Measurements from ENCODE around the gene SLC25A34.

The SLC25A34 gene

DNA sequence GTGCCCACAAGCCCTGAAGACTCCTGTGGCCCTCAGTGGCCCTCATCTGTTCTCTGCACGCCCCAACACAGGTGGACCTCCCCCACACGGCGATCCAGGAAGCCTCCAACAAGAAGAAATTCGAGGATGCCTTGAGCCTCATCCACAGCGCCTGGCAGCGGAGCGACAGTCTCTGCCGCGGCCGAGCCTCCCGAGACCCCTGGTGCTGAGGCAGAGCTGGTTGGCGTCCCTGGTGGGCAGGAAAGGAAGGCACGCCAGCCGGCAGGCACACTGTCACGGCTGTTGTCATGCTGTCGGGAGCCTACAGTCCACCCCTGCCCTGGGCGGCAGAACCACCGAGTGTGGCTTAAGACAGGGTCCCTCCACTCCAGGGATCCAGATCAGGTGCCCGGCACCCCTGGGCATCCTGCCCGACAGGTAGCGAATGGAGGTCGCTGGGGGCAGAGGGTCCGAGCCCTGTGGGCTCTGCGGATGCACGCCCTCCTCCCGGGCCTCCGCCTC, 2.3 kb upstream of the SLC25A34 start:
- no peak for DNase-seq

DNA sequence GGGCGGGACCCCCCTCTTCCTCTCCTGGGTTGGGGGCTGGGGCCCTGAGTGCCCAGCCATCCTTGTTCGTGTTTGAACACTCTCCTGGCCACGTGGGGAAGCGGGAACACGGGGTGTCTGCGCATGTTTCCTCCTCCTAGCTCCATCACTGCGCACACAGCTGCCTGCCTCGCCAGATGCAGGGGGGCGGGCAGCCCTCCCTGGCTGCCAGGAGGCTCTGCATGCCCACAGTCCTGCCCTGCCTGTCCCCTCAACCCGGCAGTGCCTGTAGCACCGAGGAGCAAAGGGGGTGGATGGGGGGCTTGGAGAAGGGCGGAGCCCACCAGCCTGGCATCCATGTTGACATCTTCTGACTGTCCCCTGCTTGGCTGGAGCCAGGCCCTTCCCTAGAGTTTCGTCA, 1.8 kb upstream of the SLC25A34 start:
- DNase-seq, result no peak

DNA sequence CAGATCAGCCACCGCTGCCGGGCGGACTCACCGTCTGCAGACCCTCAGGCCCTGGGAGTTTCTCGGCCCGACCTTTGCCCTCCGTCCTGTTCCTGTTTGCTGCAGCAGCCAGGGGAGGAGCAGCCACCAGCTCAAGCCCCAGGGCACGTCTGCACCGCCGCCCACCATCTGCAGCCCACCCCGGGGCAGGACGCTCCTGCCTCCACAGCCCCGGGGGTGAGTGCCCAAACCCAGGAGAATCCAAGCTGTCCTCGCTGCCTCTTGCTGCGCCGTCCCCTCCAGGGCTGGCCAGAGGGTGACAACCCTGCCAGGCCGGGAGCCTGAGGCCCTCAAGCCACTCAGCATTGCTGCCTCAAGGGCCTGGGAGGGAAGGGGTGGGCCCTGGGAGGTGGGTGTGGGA, 1.2 kb upstream of the SLC25A34 start:
- no peak for DNase-seq

DNA sequence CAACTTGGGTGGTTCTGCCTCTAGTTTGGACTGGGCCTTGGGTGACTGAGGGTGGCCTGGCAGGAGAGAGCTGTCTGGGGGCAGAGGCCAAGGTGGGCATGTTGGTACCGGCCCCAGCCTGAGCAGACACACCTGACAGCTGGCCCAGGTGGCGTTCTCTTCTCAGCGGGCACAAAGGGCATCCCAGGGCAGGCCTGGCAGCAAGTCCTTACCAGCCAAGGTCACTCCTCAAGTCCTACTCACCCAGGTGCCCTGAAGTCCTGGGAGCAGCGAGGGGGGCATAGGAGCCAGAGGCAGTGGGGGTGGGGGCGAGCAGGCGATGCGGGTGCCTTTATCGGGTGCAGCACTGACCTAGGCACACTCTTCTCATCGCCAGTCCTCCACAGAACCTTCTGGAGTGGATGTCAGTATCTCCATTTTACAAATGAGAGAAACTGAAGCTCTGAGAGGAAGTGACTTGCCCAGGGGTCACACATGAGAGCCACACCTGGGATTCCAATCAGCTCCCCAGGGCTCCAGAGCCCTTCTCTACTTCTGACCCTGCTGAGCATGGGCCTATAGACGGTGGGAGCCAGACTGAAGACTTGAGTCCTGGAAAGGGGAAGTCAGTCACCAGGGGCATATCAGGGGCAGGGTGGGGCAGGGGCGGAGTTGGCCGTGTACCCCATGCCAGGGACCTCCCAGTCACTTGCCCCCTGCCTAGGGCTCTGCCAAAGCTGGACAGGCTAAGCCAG, 587 bp upstream of the SLC25A34 start:
- no peak for DNase-seq

DNA sequence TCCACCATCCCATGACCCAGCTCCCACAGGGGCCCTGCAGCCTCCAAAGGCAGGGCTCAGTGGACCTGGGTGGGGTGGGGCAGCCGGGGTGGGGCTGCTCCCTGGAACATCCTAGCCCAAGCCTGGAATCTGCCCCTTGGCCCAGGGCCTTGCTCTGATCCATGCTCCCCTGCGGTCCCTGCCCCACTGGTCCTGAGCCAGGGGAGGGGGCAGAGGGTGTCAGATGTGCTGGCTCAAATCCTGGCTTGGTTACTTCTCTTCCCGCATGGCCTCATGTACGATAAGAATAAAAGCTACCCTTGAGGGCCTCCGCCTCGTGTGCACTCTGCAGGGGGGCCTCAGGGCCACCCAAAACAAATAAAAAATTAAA, 819 bp downstream of the SLC25A34 start:
- no peak for DNase-seq

DNA sequence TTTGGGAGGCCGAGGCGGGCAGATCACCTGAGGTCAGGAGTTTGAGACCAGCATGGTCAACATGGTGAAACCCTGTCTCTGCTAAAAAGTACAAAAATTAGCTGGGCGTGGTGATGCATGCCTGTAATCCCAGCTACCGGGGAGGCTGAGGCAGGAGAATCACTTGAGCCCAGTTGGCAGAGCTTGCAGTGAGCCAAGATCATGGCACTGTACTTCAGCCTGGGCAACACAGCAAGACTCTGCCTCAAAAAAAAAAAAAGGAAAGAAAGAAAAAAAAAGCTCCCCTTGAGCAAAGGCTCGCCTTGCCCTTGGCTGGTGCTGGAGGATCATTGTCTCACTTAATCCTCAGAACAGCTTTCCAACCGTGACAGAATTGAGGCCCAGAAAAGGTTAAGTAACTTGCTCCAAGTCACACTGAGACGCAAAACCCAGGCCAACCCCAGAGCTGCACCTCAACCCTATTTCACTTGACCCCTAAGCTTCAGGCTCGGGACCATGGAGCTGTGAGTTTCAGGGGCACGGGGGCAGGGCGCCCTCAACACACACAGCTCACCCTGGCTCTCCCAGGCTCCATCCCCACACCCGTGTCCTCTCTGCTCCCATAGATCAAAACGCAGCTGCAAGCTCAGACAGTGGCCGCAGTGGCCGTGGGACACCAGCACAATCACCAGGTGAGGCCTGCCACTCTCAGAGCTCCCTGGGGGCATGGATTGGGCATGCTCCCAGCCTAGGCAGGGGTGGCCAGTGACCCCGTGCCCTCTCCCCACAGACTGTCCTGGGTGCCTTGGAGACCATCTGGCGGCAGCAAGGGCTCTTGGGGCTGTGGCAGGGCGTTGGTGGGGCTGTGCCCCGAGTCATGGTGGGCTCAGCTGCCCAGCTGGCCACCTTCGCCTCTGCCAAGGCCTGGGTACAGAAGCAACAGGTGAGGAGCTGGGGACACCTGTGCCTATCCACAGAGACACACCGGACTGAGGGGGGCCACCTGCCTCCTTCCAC, 1.6 kb downstream of the SLC25A34 start:
- DNase-seq, result no peak

DNA sequence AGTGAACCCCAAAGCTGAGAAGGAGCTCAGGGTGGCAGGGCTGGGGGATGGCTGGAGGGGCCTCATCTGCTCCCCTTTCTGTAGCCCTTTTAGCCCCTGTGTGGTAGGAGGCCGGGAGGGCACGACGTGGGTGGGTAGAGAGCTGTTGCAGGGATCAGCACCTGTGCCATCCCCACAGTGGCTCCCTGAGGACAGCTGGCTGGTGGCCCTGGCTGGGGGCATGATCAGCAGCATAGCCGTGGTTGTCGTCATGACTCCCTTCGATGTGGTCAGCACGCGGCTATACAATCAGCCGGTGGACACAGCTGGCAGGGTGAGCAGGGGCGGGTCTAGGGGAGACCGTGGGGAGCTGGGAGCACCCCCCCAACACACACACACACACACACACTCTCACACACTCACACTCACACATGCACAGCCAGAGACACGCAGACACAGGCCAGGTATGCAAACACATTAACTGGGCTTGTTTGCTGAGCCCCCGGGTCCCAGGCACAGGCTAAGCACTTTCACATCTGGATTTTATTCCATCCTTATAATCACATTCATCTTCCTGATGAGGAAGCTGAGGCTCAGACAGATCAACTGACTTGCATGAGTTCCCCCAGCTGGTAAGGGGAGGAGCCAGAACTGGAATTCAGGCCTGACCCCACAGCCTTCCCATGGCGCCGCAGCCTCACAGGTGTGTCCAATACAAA, 2.5 kb downstream of the SLC25A34 start:
- no peak for DNase-seq

DNA sequence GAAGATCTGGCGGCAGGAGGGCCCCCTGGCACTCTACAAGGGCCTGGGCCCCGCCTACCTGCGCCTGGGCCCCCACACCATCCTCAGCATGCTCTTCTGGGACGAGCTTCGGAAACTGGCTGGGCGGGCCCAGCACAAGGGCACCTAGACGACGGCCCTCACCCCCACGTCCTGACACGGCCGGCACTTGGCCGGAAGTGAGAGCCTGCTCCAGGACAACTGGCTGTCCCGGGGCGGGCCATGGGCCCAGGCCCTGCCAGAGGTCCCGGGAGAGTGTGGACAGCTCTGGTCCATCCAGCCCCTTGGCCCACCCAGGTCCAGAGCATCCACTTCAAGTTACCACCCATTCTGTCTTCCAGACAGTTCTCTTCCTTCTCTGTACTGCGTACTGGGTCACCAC, 3.2 kb downstream of the SLC25A34 start:
- no peak for DNase-seq

DNA sequence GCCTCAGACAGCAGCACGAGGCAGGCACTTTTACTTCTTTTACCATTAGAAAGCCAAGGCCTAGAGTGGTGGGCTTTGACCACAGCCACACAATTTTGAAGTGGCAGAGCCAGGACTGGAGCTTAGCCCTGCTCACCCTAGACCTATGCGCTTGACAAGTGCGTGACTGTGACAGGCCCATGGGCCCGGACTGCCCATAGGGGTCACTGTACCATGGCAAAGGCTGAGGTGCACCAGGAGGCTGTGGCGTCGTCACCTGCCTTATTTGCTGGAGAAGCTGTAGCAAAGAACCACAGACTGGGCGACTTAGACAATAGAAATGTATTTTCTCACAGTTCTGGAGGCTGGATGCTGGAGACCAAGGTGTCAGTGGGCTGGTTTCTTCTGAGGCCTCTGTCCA, 3.7 kb downstream of the SLC25A34 start:
- no peak for DNase-seq

DNA sequence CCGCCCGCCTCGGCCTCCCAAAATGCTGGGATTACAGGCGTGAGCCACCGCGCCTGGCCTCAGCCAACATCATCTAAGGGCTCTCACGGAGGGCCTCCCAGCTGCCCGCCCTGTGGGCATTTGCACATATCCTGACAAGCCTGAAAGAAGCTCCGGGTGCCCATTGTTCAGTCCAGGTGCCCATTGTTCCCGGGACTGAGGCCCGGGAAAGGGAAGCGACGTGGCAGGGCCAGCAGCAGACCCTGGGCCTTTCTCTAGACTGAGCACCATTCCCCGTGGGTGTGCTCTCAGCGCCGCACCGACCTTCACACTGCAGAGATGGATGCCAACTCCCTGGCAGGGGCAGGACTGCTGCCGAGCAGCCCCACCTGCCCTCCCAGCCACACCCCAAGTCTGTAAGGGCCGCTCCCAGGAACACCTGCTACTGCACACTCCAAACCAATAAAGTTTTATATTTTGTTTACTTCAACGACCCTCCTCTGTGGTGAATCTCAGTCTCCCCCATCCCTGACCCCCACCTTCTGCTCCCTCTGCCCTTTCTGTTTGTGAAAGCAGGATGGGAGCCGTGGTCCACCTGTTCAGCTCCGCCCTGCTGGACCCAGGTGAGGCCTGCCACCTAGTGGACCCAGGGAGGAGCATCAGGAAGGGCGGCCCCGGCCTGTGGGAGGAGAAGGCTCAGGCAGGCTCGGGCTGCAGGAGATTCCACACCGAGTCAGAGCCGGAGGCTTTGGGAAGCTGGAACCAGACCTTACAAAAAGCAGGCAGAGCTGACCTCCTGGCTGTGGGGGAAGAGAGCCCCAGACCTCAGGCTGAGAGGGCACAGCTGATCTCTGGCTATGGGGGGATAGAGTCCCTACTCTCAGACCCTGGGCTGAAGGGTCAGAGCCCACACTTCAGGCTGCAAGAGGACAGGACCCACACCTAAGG, 5.1 kb downstream of the SLC25A34 start:
- peak; percentile 81 to 84 for DNase-seq

DNA sequence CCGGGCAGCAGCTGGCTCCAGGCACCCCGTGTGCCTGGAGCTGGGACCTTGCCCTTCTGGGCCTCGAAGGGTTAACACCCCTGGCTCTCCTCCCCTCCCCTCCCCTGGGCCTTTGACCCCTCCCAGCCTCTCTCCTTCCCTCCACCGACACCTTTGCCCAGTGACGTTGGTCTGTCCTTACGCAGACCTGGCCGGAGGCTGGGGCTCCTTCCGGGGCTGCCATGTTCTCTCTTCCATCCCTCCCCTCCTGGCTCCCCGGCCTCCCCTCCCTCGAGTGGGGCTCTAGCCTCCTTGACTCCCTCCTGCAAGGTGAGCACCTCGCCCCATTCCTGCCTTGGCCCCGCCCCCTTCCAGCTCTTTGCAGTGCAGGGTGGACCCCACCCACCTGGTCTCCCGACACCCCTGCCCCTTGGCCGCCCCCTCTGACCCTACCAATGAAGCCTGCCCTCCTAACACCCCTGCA, 6.3 kb downstream of the SLC25A34 start, which contains the start of gene TMEM82:
Gene TMEM82 (plus strand): TSS at position 161 of the 463 bp plus-strand sequence. CDS start 61 bp downstream, at position 222.
- DNase-seq, result no peak

DNA sequence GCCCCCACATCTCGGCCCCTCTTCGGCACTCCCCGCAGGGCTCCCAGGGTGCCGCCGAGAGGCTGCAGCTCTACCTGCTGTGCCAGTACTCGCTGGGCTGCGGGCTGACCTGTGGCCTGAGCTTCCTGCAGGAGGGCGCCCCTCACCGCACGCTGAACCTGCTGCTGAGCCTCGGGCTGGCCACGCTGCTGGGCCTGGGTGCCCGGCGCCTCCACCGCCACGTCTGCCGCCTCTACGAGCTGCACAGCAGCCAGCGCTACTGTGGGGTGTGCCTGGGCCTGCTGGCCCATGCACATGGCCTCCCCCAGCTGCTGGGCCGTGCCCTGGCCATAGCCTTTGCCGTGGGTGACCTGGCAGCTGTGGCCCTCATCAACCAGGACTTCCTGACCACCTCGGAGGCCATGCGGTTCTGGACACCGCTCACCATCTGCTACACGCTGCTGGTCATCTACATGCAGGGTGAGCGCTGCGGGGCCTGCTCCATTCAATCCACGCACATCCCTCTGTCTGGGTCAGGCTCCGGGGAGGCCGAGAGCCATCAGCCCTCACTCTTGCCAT, 8.1 kb downstream of the SLC25A34 start:
- no peak for DNase-seq

DNA sequence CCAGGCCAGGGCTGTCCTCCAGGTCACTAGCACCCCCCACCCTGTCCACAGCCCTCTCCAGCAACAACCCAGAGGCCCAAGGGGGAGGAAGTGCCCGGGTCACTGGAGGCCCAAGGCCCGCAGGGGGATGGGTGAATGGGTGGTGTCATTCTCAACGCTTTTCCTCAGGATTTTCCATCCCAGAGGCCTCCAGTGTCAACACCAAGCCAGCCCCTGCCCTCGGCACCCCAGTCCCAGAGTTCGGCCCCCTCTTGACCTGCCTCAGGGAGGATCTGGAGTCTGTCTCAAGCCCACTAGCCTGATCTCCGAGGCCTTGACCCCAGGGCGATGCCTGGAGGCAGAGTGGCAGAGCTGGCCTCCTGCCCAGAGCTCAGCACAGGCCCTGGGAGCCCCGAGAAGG, 11.3 kb downstream of the SLC25A34 start:
- no peak for DNase-seq

DNA sequence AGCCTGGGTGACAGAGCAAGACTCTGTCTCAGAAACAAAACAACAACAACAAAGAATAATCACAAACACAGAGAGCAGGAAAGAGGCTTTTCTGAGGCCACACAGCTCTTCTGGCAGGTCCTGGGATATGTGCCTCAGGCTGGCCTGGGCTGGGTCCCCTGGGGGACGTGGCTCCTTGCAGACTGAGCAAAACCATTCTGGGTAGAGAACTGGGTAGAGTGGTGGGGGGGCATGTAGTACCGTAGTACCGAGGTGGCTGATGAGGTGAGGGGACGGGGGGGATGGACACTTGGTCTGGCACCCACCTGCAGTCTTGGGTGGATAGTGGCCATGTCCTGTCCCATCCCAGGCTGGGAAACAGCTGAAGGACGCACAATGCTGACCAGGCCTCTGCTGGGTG, 12.2 kb downstream of the SLC25A34 start:
- no peak for DNase-seq

DNA sequence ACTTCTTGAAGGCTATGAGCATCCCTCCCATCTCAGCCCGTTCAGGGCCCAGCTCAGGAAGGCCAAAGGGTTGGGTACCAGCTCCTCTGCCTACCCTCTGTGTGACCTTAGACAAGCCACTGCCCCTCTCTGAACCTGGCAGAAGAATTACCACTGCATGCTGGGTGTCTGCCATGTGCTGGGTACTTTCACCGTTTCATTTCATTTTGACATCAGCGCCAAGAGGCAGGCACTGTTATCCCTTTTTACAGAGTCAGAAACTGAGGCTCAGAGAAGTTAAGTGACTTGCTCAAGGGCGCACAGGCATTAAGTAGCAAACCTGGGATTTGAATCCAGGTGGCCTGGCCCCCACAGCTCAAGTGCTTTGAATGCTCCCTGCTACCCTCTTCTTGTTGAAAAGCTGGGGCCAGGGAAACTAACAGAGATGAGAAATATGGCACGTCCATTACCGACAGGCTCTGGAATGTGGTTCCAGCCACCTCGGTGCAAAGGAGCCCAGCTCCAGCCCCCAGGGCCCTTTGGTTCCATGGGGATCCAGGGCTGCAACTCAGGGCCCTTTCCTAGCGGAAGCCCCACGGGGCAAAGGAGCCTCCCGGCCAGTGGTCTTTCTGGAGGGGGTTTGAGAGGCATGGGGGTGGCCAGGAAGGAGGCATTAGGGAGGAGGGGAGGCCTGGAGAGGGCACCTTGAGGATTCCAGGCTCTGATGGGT, 12.8 kb downstream of the SLC25A34 start:
- DNase-seq, result no peak

DNA sequence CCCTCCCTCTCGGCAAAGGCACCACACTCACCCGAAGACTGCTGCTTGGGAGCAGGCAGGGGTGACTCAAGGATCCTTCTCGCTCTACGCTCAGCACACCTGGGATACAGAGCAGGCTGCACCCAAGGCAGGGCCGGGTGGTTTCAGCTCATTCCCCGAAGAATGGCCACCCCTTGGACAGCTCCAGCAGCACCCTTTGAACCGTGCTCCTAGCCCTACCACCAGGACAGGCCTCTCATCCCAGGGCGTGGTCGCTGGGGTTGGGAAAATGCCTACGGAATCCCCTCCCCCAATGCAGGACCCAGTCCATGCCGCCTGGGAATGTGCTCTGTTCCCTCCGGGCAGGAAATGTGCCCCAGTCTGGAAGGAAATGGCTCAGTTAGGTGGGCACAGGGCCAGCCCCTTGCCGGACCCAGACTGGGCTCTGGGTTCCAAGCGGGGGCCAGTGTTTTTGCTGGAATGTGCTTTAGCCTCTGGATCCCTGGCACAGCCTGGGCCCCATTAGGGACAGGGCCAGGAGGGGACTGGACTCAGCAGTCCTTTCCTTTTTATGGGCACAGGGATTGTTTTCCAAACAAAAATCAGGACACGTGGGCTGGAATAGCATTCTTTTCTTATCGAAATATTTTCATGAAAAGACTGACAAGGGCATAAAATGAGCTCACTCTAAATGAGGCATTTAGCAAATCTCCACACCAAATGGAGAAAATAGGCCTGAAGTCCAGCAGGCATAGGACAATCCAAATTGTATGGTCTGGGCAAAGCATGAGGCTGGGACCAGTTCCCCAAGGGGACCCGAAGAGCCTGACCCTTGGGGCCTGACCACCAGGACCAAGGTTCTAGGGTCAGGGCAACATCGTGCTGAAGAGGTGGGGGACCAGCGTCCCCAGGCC, 13.6 kb downstream of the SLC25A34 start:
- DNase-seq, result no peak

DNA sequence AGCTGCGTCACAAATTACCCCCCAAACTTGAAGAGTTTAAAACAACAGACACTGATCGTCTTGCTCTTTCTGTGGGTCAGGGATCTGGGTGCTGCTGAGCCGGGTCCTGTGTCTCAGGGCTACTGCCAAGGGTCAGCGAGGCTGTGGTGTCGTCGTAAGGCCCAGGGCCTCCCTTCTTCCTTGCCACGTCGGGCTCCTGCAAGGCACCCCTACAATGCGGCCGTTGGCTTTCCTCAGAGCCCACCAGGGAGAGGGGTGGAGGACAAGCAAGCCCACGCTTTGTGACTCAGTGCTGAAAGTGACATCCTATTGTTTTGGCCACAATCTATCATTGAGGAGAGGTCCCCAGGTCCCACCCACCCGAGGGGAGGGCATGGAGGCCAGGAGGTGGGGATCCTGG, 14.9 kb downstream of the SLC25A34 start:
- DNase-seq, result no peak

DNA sequence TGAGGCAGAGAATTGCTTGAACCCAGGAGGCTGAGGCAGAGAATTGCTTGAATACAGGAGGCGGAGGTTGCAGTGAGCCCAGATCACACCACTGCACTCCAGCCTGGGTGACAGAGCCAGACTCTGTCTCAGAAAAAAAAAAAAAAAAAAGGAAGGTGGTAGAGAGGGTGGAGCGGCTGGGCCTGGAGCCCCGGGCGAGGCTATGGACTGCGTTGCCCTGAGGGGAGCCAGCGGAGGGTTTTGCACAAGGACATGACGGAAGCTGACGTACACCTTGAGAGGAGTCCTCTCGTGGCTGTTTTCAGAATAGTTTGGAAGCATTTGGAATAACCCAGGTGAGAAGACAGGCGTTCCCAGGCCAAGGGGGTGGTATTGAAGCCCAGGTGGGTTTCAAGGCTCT, 15.7 kb downstream of the SLC25A34 start:
- no peak for DNase-seq

DNA sequence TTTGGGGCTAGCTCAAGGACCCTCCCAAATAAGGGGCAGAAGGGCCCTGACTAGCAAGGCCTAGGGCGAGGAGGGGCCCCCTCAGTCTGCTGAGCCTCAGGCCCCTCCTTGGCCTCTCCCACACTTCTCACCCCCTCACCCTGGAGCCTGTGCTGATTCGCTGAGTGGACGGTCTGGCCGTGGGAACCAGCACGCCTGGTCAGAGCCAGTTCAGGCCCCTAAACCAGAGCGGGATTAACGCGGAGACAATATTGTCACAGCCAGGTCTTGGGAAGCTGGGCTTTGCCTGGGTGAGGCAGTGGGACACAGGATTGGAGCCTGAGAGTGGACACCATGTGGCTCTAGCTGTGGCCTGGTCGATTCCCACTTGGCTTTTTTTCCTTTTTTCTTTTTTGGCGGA, 17.7 kb downstream of the SLC25A34 start:
- no peak for DNase-seq

Measured in activated T-cell treated with anti-CD3 and anti-CD28 coated beads, Interleukin-2, amount 50 U/mL, for 48 hours (primary cell).